ENCODE data around the gene CPAMD8.

CPAMD8 gene

GRCh38 chr19:16902545-16902944 lies 124.1 kb downstream of the CPAMD8 start:
- TF ChIP-seq GATA3 (IDR thresholded peaks at IDR 0.05; ENCODE audit: low read depth, low read length) = no peak
- no peak for TF ChIP-seq GATA2 (IDR thresholded peaks at IDR 0.05; ENCODE audit: low read depth, low read length)

- TF ChIP-seq GATA3 (IDR thresholded peaks at IDR 0.05; ENCODE audit: low read depth, low read length) (no peak), GATA2 (IDR thresholded peaks at IDR 0.05; ENCODE audit: low read depth, low read length) (no peak)
These were observed 125.0 kb downstream of the CPAMD8 start for GRCh38 chr19:16901491-16902175.

- TF ChIP-seq GATA2 (IDR thresholded peaks at IDR 0.05; ENCODE audit: low read depth, low read length) (no peak), GATA3 (IDR thresholded peaks at IDR 0.05; ENCODE audit: low read depth, low read length) (no peak)
These were observed 127.0 kb downstream of the CPAMD8 start for GRCh38 chr19:16899566-16900075.

GRCh38 chr19:16898361-16899015 lies 128.1 kb downstream of the CPAMD8 start:
- no peak for TF ChIP-seq GATA2 (IDR thresholded peaks at IDR 0.05; ENCODE audit: low read depth, low read length)
- TF ChIP-seq GATA3 (IDR thresholded peaks at IDR 0.05; ENCODE audit: low read depth, low read length) = no peak

GRCh38 chr19:16897856-16898161 lies 128.8 kb downstream of the CPAMD8 start:
- TF ChIP-seq GATA2 (IDR thresholded peaks at IDR 0.05; ENCODE audit: low read depth, low read length) (no peak), GATA3 (IDR thresholded peaks at IDR 0.05; ENCODE audit: low read depth, low read length) (no peak)

GRCh38 chr19:16897029-16897855 lies 129.4 kb downstream of the CPAMD8 start:
- no peak for TF ChIP-seq GATA3 (IDR thresholded peaks at IDR 0.05; ENCODE audit: low read depth, low read length)
- no peak for TF ChIP-seq GATA2 (IDR thresholded peaks at IDR 0.05; ENCODE audit: low read depth, low read length)

- TF ChIP-seq GATA2 (IDR thresholded peaks at IDR 0.05; ENCODE audit: low read depth, low read length) (no peak), GATA3 (IDR thresholded peaks at IDR 0.05; ENCODE audit: low read depth, low read length) (no peak)
These were observed 130.2 kb downstream of the CPAMD8 start for GRCh38 chr19:16896146-16897028.

GRCh38 chr19:16895467-16896145 lies 131.0 kb downstream of the CPAMD8 start:
- TF ChIP-seq GATA3 (IDR thresholded peaks at IDR 0.05; ENCODE audit: low read depth, low read length) (no peak), GATA2 (IDR thresholded peaks at IDR 0.05; ENCODE audit: low read depth, low read length) (no peak)

- no peak for TF ChIP-seq GATA3 (IDR thresholded peaks at IDR 0.05; ENCODE audit: low read depth, low read length)
- no peak for TF ChIP-seq GATA2 (IDR thresholded peaks at IDR 0.05; ENCODE audit: low read depth, low read length)
These were observed 132.5 kb downstream of the CPAMD8 start for GRCh38 chr19:16894080-16894479.

GRCh38 chr19:16893686-16893989 lies 133.0 kb downstream of the CPAMD8 start:
- TF ChIP-seq GATA2 (IDR thresholded peaks at IDR 0.05; ENCODE audit: low read depth, low read length) (no peak), GATA3 (IDR thresholded peaks at IDR 0.05; ENCODE audit: low read depth, low read length) (no peak)

GRCh38 chr19:16892868-16893685 lies 133.5 kb downstream of the CPAMD8 start:
- no peak for TF ChIP-seq GATA3 (IDR thresholded peaks at IDR 0.05; ENCODE audit: low read depth, low read length)
- TF ChIP-seq GATA2 (IDR thresholded peaks at IDR 0.05; ENCODE audit: low read depth, low read length) = no peak

- TF ChIP-seq GATA2 (IDR thresholded peaks at IDR 0.05; ENCODE audit: low read depth, low read length) = no peak
- TF ChIP-seq GATA3 (IDR thresholded peaks at IDR 0.05; ENCODE audit: low read depth, low read length) = no peak
These were observed 134.2 kb downstream of the CPAMD8 start for GRCh38 chr19:16892436-16892835.
